ENCODE data around the gene BTBD6. TPM values are rescaled to one million over a fixed set of nuclear protein-coding genes. Genes with fewer than 3 reads are reported as not detected.
"Not testable (repeated sequence)": the region's sequence is repeated elsewhere in the genome, so short reads cannot be mapped to it uniquely, and the experiment has no call there.

Gene BTBD6
- total RNA-seq, 2 donors from 2014 or later: 13.0 to 22.4 TPM

DNA sequence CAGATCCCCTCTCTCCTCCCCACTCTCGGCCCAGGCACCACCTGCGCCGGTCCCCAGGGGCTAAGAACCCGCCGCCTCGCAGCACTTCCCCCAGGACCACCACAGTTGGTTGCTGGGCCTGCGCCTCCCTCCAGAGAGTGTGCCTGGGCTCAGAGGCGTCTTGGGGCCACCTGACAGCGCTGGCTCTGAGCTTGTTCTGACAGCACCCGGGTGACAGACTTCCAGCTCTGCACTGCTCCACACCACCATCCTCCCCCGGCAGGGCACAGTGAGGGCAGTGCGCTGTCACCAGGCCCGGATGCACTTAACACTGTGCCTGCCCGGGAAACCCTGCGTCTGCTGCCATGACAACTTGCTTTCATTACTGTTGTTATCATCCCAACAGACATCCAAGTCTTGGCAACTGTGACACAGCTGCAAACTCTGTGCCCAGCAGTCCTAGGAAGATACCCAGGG lies 45.8 kb downstream of the BTBD6 start:
- no peaks in the 10 kb centered on the region for H3K27me3 ChIP-seq
- H3K4me1 ChIP-seq: peaks cover 34% of the 10 kb centered on the region
- intact Hi-C loops (cut with DNase I): loop anchor here (10.0 kb wide), 1 partner anchor 199 kb away; no protein-coding TSS in a partner anchor
- 20 to 55% methylated on average over 1 to 15 of the region's 15 CpGs for WGBS, 2 donors
- no peak overlapping the region for H3K4me3 ChIP-seq
- TF ChIP-seq CTCF (IDR thresholded peaks at IDR 0.05) (no peak), POLR2A (IDR thresholded peaks at IDR 0.05) (no peak)
- ATAC-seq: peak; percentile 72
- H3K9me3 ChIP-seq: no peaks in the 10 kb centered on the region
- no peaks in the 10 kb centered on the region for H3K36me3 ChIP-seq (replicated peaks in 1 of 2; ENCODE audit: insufficient read depth in 1 of 2, low read depth in 2 of 2)
- H3K27ac ChIP-seq: peak overlapping the region in 1 of 4 donors; percentile 17
- peak in 3 of 4 donors; percentile 48 to 61 (median 59) for DNase-seq

DNA sequence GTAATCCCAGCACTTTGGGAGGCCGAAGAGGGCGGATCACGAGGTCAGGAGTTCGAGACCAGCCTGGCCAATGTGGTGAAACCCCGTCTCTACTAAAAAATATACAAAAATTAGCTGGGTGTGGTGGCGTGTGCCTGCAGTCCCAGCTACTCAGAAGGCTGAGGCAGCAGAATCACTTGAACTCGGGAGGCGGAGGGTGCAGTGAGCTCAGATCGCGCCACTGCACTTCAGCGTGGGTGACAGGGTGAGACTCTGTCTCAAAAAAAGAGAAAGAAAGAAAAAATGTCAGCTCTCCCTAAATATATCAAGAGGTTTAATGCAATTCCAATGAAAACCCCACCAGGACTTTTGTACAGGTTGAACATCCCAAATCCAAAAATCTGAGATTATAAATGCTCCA lies 49.0 kb downstream of the BTBD6 start:
- ATAC-seq: not testable (repeated sequence)

GRCh38 chr14:105299654-105300541 lies 51.6 kb downstream of the BTBD6 start:
- intact Hi-C loops (cut with DNase I): loop anchor here (10.0 kb wide), 1 partner anchor 205 kb away; no protein-coding TSS in a partner anchor
- Histone ChIP-seq H3K4me1 (peaks cover 27% of the 10 kb centered on the region), H3K4me3 (peak overlapping the region; percentile 48 to 59), H3K27ac (peak overlapping the region; percentile 94 to 99 (median 98)), H3K9me3 (no peaks in the 10 kb centered on the region), H3K27me3 (no peaks in the 10 kb centered on the region), H3K36me3 (replicated peaks in 1 of 2; ENCODE audit: insufficient read depth in 1 of 2, low read depth in 2 of 2) (no peaks in the 10 kb centered on the region)
- WGBS, 2 donors: 4 to 10% methylated on average over 18 to 48 of the region's 54 CpGs
- ATAC-seq (peak; percentile 9), DNase-seq (peak in 1 of 4 donors; percentile 61)
- TF ChIP-seq CTCF (IDR thresholded peaks at IDR 0.05) (no peak), POLR2A (IDR thresholded peaks at IDR 0.05) (no peak)

More for the DNA sequence above, 49.0 kb downstream of the BTBD6 start:
- DNase-seq; H3K9me3 ChIP-seq; H3K36me3 ChIP-seq (replicated peaks in 1 of 2; ENCODE audit: insufficient read depth in 1 of 2, low read depth in 2 of 2); H3K27ac ChIP-seq; H3K4me3 ChIP-seq; H3K27me3 ChIP-seq: not testable (repeated sequence)
- H3K4me1 ChIP-seq: peaks cover 48% of the 10 kb centered on the region
- WGBS, 2 donors: 91 to 92% methylated on average over 11 of the region's 11 CpGs
- intact Hi-C loops (cut with DNase I): loop anchor here (10.0 kb wide), 1 partner anchor 203 kb away; no protein-coding TSS in a partner anchor

Other genes starting within 250 kb of the BTBD6 start
- 1 to 10 TPM; 2.6 to 4.7 TPM for gene CDCA4, start 227.4 kb upstream of the BTBD6 start, total RNA-seq
- gene GPR132, start 183.1 kb upstream of the BTBD6 start, total RNA-seq: 1 to 10 TPM in 1 of 2 donors, not detected in 1; 1.0 TPM
- gene JAG2, start 79.8 kb upstream of the BTBD6 start, total RNA-seq: 10 to 100 TPM; 13.5 to 36.3 TPM
- 10 to 100 TPM; 28.8 to 66.9 TPM for gene NUDT14, start 67.2 kb upstream of the BTBD6 start, total RNA-seq
- gene BRF1, start 52.5 kb downstream of the BTBD6 start, total RNA-seq: 10 to 100 TPM; 54.5 to 86.7 TPM
- gene PACS2, start 66.2 kb downstream of the BTBD6 start, total RNA-seq: 100 to 1,000 TPM in 1 of 2 donors, 10 to 100 TPM in 1; 56.6 to 102 TPM
- gene TEX22, start 150.0 kb downstream of the BTBD6 start, total RNA-seq: under 1 TPM in 1 of 2 donors, not detected in 1; 0.33 TPM
- 10 to 100 TPM; 69.8 to 92.6 TPM for gene MTA1, start 171.3 kb downstream of the BTBD6 start, total RNA-seq
- gene CRIP2, start 226.3 kb downstream of the BTBD6 start, total RNA-seq: 10 to 100 TPM; 65.9 to 96.6 TPM
- gene CRIP1, start 238.4 kb downstream of the BTBD6 start, total RNA-seq: 1 to 10 TPM; 2.6 to 5.4 TPM
- gene TEDC1, start 242.7 kb downstream of the BTBD6 start, total RNA-seq: 10 to 100 TPM in 1 of 2 donors, 1 to 10 TPM in 1; 1.6 to 12.2 TPM